ENCODE measurements around the gene SNAPC3. TPM values are rescaled to one million over a fixed set of nuclear protein-coding genes. Genes with fewer than 3 reads are reported as not detected.

The SNAPC3 gene
- total RNA-seq, 1 experiment from 2014 or later: 28.0 TPM

GRCh38 chr9:15501179-15501578, 78.5 kb downstream of the SNAPC3 start:
- Histone ChIP-seq H4K91ac (ENCODE audit: insufficient read length, low read depth, low read length) (no peak overlapping the region), H2BK20ac (ENCODE audit: low read depth, low read length, poor library complexity, severe bottlenecking) (no peak overlapping the region), H3K14ac (ENCODE audit: insufficient read depth, low read length) (no peak overlapping the region), H2BK12ac (ENCODE audit: insufficient read length, low read depth, low read length) (no peak overlapping the region), H2AFZ (ENCODE audit: low read length) (no peak overlapping the region), H3K9ac (ENCODE audit: extremely low read depth, insufficient read length, low read length) (no peak overlapping the region), H2BK5ac (ENCODE audit: insufficient read length, low read length) (no peak overlapping the region), H2BK15ac (ENCODE audit: low read depth, low read length) (no peak overlapping the region), H3K79me2 (ENCODE audit: insufficient read depth, low read length) (peaks cover 32% of the 10 kb centered on the region; the same call in 1 of the 2 replicates), H4K20me1 (ENCODE audit: control insufficient read depth, insufficient read depth, insufficient read length) (peaks cover 4% of the 10 kb centered on the region), H3T11ph (ENCODE audit: low read length) (no peak overlapping the region), H3K23ac (ENCODE audit: insufficient read length, low read depth, low read length) (no peak overlapping the region), H4K5ac (ENCODE audit: insufficient read length, low read depth, low read length) (no peak overlapping the region), H3K4me2 (ENCODE audit: insufficient read depth, insufficient read length, low read length) (no peak overlapping the region), H3K4ac (ENCODE audit: low read depth, low read length) (no peak overlapping the region), H3K27me3 (ENCODE audit: insufficient read depth, low read length) (no peaks in the 10 kb centered on the region), H2BK120ac (ENCODE audit: low read depth, low read length, poor library complexity, severe bottlenecking) (no peak overlapping the region), H3K23me2 (ENCODE audit: insufficient read length, low read depth, low read length, poor library complexity, severe bottlenecking) (no peaks in the 10 kb centered on the region), H3K9me3 (ENCODE audit: control insufficient read depth, low read depth, low read length) (no peaks in the 10 kb centered on the region), H3K56ac (ENCODE audit: insufficient read length, low read depth, low read length) (no peak overlapping the region), H3K18ac (ENCODE audit: insufficient read length, low read depth, low read length) (no peak overlapping the region), H3K79me1 (ENCODE audit: insufficient read depth, low read depth, low read length, poor library complexity, severe bottlenecking) (peaks cover 3% of the 10 kb centered on the region), H3K4me1 (ENCODE audit: insufficient read depth, low read length) (no peaks in the 10 kb centered on the region; the same call in 1 of the 2 replicates), H3K27ac (ENCODE audit: insufficient read length, low read depth, low read length) (no peak overlapping the region), H4K8ac (replicated peaks; ENCODE audit: insufficient read length, low read depth, low read length) (no peak overlapping the region), H2AK5ac (ENCODE audit: insufficient read length, low read length) (no peak overlapping the region)
- Mint-ChIP-seq H3K27ac (peak overlapping the region in 1 of 3 experiments; percentile 49; a peak in 1 of 7 replicates), H3K36me3 (ENCODE audit: insufficient read depth in 1 of 3, low read depth in 3 of 3) (peaks cover 65 to 91% (median 88%) of the 10 kb centered on the region in 3 experiments), H3K4me1 (peaks cover 18 to 21% of the 10 kb centered on the region in 2 experiments; a peak in 2 of 4 replicates), H3K9me3 (peaks cover 0 to 4% of the 10 kb centered on the region in 2 experiments; a peak in 1 of 5 replicates), H3K27me3 (ENCODE audit: low read depth) (no peaks in the 10 kb centered on the region), H3K4me3 (no peak overlapping the region)
- TF ChIP-seq CTCF (conservative IDR thresholded peaks at IDR 0.05): no peak
- DNase-seq: no peak
- no CpG with 5 or more reads among the region's 6 CpGs for WGBS (ENCODE audit: extremely low coverage, insufficient read length, low lambda C conversion rate)

All from H9 (cell line).